GM20000 (cell line): Measurements from ENCODE around the gene UBA1.

ENCODE experiments used
- DNase-seq: peaks from one replicate; pipeline ENCODE4 v3.0.0; 2012; ENCODE audit warnings: low spot score
- CTCF ChIP-seq: IDR thresholded peaks from 2 replicates; pipeline ENCODE4 v1.5.1; 2012; ENCODE audit warnings: mild to moderate bottlenecking, control low read depth; ENCODE audit errors: extremely low read depth, missing control alignments

Gene UBA1

GRCh38 chrX:47146936-47147859, 46.4 kb upstream of the UBA1 start:
- no peak for DNase-seq
- no peak for TF ChIP-seq CTCF

- no peak for TF ChIP-seq CTCF
Observed at GRCh38 chrX:47148946-47149345, 44.7 kb upstream of the UBA1 start.

GRCh38 chrX:47151435-47151834, 42.2 kb upstream of the UBA1 start:
- no peak for DNase-seq
- no peak for TF ChIP-seq CTCF

More at GRCh38 chrX:47148946-47149345, 44.7 kb upstream of the UBA1 start:
- DNase-seq: no peak

- no peak for TF ChIP-seq CTCF
- DNase-seq: no peak
Observed at GRCh38 chrX:47156611-47157520, 36.8 kb upstream of the UBA1 start.

GRCh38 chrX:47158131-47158530, 35.5 kb upstream of the UBA1 start:
- no peak for DNase-seq
- TF ChIP-seq CTCF: no peak

GRCh38 chrX:47158781-47159180, 34.8 kb upstream of the UBA1 start:
- no peak for DNase-seq
- TF ChIP-seq CTCF: no peak

GRCh38 chrX:47160781-47161180, 32.8 kb upstream of the UBA1 start:
- TF ChIP-seq CTCF: no peak
- DNase-seq: no peak
